ENCODE data around the gene DKKL1. TPM values are rescaled to one million over a fixed set of nuclear protein-coding genes. Genes with fewer than 3 reads are reported as not detected.

The DKKL1 gene
- total RNA-seq, 1 experiment from 2014 or later: 0.95 TPM

DNA sequence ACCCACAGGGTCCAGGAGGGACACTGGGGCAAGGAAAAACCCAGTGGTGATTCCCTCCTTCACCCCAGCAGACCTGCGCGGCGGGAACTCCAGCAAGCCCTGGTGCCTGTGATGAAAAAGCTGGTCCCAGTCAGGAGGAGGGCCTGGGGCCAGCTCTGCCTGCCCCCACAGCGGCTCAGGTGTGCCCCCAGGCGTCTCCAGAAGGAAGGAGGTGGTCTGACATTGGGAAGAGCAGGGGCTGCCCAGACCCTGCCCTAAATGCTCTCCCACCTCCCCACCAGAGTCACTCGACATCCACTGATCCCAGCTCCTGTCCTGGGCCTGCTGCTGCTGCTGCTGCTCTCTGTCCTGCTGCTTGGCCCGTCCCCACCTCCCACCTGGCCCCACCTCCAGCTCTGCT lies 53.4 kb downstream of the DKKL1 start:
- ChIA-PET POLR2A (no interaction called here), CTCF (no interaction called here)
- no peaks in the 10 kb centered on the region for H3K4me1 ChIP-seq (ENCODE audit: control insufficient read depth, insufficient read depth, low read length)
- H3K36me3 ChIP-seq (ENCODE audit: control insufficient read depth, insufficient read depth, low read length): no peaks in the 10 kb centered on the region
- intact Hi-C loops (cut with micrococcal nuclease; ENCODE audit: unreplicated experiment): no loop called here
- TF ChIP-seq TCF7L2 (IDR thresholded peaks at IDR 0.05; ENCODE audit: low read depth, low read length): no peak
- TF ChIP-seq, protein P1, sequence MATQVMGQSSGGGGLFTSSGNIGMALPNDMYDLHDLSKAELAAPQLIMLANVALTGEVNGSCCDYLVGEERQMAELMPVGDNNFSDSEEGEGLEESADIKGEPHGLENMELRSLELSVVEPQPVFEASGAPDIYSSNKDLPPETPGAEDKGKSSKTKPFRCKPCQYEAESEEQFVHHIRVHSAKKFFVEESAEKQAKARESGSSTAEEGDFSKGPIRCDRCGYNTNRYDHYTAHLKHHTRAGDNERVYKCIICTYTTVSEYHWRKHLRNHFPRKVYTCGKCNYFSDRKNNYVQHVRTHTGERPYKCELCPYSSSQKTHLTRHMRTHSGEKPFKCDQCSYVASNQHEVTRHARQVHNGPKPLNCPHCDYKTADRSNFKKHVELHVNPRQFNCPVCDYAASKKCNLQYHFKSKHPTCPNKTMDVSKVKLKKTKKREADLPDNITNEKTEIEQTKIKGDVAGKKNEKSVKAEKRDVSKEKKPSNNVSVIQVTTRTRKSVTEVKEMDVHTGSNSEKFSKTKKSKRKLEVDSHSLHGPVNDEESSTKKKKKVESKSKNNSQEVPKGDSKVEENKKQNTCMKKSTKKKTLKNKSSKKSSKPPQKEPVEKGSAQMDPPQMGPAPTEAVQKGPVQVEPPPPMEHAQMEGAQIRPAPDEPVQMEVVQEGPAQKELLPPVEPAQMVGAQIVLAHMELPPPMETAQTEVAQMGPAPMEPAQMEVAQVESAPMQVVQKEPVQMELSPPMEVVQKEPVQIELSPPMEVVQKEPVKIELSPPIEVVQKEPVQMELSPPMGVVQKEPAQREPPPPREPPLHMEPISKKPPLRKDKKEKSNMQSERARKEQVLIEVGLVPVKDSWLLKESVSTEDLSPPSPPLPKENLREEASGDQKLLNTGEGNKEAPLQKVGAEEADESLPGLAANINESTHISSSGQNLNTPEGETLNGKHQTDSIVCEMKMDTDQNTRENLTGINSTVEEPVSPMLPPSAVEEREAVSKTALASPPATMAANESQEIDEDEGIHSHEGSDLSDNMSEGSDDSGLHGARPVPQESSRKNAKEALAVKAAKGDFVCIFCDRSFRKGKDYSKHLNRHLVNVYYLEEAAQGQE (IDR thresholded peaks at IDR 0.05; ENCODE audit: insufficient read depth in 1 of 2, low read depth in 2 of 2, low read length in 1 of 2): no peak
- no peak for TF ChIP-seq POLR2AphosphoS5 (IDR thresholded peaks at IDR 0.05; ENCODE audit: low read depth, low read length)
- TF ChIP-seq, protein P2, sequence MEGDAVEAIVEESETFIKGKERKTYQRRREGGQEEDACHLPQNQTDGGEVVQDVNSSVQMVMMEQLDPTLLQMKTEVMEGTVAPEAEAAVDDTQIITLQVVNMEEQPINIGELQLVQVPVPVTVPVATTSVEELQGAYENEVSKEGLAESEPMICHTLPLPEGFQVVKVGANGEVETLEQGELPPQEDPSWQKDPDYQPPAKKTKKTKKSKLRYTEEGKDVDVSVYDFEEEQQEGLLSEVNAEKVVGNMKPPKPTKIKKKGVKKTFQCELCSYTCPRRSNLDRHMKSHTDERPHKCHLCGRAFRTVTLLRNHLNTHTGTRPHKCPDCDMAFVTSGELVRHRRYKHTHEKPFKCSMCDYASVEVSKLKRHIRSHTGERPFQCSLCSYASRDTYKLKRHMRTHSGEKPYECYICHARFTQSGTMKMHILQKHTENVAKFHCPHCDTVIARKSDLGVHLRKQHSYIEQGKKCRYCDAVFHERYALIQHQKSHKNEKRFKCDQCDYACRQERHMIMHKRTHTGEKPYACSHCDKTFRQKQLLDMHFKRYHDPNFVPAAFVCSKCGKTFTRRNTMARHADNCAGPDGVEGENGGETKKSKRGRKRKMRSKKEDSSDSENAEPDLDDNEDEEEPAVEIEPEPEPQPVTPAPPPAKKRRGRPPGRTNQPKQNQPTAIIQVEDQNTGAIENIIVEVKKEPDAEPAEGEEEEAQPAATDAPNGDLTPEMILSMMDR (IDR thresholded peaks at IDR 0.05): no peak
- no peak for TF ChIP-seq SIN3A (IDR thresholded peaks at IDR 0.05; ENCODE audit: borderline replicate concordance, insufficient read depth, low read depth, low read length)
- in situ Hi-C loops (cut with HindIII; ENCODE audit: low pct_unique_long_range_greater_than_20kb, low sequenced_read_pairs): no loop called here
- ATAC-seq: no peak
- no TSS peak for BruUV-seq (replicated peaks)
- H3K27ac ChIP-seq (ENCODE audit: low read length): no peak overlapping the region
- H3K4me3 ChIP-seq (ENCODE audit: low read depth in 2 of 2, low read length in 2 of 2): no peak overlapping the region
- DNase-seq (ENCODE audit: low read depth, low spot score): no peak
- H3K9me3 ChIP-seq (ENCODE audit: control insufficient read depth, insufficient read depth, low read depth, low read length): no peaks in the 10 kb centered on the region
- peaks cover 10% of the 10 kb centered on the region for H3K27me3 ChIP-seq (ENCODE audit: control insufficient read depth, insufficient read depth, low read length)

DNA sequence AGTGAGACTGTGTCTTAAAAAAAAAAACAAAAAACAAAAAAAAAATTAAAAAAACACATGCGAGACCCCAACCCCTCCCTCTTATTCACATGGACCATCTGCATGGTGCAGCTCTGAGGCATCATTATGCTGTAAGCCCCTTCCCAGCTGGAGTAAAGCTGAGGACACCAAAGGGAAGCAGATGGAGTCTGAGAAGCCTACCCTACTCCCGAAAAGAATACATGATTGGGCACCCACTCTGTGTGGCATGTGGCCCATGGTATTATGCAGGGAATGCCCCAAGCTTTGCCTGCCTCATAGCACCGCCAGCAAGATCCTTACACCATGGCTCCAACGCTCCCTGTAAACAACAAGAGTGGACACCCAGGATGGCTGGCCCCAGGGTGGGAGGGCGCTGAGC lies 54.8 kb downstream of the DKKL1 start:
- in situ Hi-C loops (cut with HindIII; ENCODE audit: low pct_unique_long_range_greater_than_20kb, low sequenced_read_pairs): no loop called here
- H3K27ac ChIP-seq (ENCODE audit: low read length): no peak overlapping the region
- no TSS peak for BruUV-seq (replicated peaks)
- no peaks in the 10 kb centered on the region for H3K9me3 ChIP-seq (ENCODE audit: control insufficient read depth, insufficient read depth, low read depth, low read length)
- no peak for TF ChIP-seq TCF7L2 (IDR thresholded peaks at IDR 0.05; ENCODE audit: low read depth, low read length)
- TF ChIP-seq, protein P2 (IDR thresholded peaks at IDR 0.05): no peak
- H3K4me3 ChIP-seq (ENCODE audit: low read depth in 2 of 2, low read length in 2 of 2): no peak overlapping the region
- ChIA-PET CTCF (no interaction called here), POLR2A (no interaction called here)
- no peaks in the 10 kb centered on the region for H3K36me3 ChIP-seq (ENCODE audit: control insufficient read depth, insufficient read depth, low read length)
- peaks cover 10% of the 10 kb centered on the region for H3K27me3 ChIP-seq (ENCODE audit: control insufficient read depth, insufficient read depth, low read length)
- intact Hi-C loops (cut with micrococcal nuclease; ENCODE audit: unreplicated experiment): no loop called here
- no peak for DNase-seq (ENCODE audit: low read depth, low spot score)
- ATAC-seq: no peak
- 0 out of 2 replicates have a peak, but pooled peaks cover 3% of the 10 kb centered on the region for H3K4me1 ChIP-seq (ENCODE audit: control insufficient read depth, insufficient read depth, low read length)

All from Panc1 (cell line).